DND-41 (cell line): ENCODE measurements around the gene THBD.

Experiments
- EZH2 ChIP-seq: IDR thresholded peaks from 3 replicates; pipeline ENCODE4 v1.6.1; 2012; ENCODE audit warnings: borderline replicate concordance, low read depth, mild to moderate bottlenecking, moderate library complexity, low read length, inconsistent platforms; ENCODE audit not compliant: severe bottlenecking
- TF ChIP-seq, protein P1 (sequence below): IDR thresholded peaks from 2 replicates; pipeline ENCODE4 v1.5.1; 2012; ENCODE audit warnings: borderline replicate concordance, low read length, moderate library complexity, mild to moderate bottlenecking; ENCODE audit not compliant: poor library complexity, severe bottlenecking; ENCODE audit errors: extremely low read depth

DNA sequence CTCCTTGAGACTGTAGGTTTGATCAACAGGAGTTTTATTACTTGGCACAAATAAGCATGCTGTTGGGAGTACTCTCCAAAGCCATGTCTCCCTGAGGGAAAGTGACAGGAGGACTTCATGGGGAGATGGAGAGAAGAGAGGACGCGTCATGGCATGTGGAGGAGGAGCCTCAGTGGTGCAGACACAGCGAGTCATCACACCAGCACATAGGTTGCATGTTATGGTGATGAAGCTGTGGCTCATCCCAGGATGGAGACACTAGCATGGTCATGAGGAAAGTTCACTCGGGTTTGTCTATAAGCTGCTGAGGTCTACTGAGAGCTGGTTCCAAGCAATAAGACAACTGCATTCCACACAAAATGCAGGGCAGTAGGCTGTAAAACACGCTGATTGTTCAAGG, 27.5 kb downstream of the THBD start:
- no peak for TF ChIP-seq EZH2
- TF ChIP-seq, protein P1, sequence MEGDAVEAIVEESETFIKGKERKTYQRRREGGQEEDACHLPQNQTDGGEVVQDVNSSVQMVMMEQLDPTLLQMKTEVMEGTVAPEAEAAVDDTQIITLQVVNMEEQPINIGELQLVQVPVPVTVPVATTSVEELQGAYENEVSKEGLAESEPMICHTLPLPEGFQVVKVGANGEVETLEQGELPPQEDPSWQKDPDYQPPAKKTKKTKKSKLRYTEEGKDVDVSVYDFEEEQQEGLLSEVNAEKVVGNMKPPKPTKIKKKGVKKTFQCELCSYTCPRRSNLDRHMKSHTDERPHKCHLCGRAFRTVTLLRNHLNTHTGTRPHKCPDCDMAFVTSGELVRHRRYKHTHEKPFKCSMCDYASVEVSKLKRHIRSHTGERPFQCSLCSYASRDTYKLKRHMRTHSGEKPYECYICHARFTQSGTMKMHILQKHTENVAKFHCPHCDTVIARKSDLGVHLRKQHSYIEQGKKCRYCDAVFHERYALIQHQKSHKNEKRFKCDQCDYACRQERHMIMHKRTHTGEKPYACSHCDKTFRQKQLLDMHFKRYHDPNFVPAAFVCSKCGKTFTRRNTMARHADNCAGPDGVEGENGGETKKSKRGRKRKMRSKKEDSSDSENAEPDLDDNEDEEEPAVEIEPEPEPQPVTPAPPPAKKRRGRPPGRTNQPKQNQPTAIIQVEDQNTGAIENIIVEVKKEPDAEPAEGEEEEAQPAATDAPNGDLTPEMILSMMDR: no peak
